ENCODE results near the gene AOPEP.

- no peak for TF ChIP-seq CTCF (IDR thresholded peaks at IDR 0.05)
- no peak for TF ChIP-seq POLR2A (IDR thresholded peaks at IDR 0.05)
Measured at GRCh38 chr9:95092262-95093072, 366.0 kb downstream of the AOPEP start.

Measured in gastroesophageal sphincter (tissue), 3 donors.